ENCODE data around the gene ATP6V1D. TPM values are rescaled to one million over a fixed set of nuclear protein-coding genes. Genes with fewer than 3 reads are reported as not detected.

The ATP6V1D gene
- polyA plus RNA-seq (2012; ENCODE audit: insufficient read length, low read depth), result 27.7 TPM

DNA sequence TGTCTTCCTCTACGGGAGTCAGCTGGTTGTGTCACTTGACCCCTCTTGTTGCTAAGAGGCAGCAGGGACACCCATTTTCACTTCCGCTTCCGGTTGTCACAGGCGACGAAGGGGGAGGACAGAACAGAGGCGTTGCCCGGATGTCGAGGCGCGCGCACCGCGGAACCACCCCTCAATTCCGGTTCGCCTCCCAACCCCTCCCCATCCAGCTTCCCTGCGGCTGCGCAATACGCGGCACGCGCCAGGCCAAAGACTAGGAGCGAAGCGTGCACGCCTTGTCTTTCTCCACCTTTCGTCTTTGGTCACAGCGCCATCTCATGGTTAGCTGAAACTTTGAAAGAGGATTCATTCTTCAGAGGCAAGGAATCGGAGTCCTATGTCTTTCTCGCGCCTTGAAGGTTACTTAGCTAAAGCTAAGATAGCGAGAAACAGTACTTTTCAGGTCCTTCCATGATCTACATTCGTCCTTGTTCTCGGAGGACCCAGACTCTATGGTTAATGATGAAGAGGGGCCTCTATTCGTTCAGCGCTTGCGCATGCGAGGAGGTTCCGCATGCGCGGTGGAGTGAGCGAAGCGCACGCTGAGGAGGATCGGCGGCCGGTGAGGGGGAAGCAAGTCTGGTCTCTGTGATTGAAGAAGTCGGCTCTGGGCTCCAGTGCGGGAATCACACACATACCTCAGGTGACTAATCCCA lies at the start of gene ATP6V1D, which contains the start of gene EIF2S1:
ATP6V1D (minus strand) TSS at position 30 of the 695 bp plus-strand sequence. CDS start 106 bp downstream, outside the sequence.
EIF2S1 (plus strand) TSS at position 554 of the 695 bp plus-strand sequence. CDS start 4,440 bp downstream, outside the sequence.
- TF ChIP-seq POLR2AphosphoS5 (IDR thresholded peaks at IDR 0.05; ENCODE audit: low read depth, low read length) (peak; percentile 71; the same call in 1 of the 2 replicates), REST (IDR thresholded peaks at IDR 0.05; ENCODE audit: insufficient read depth in 1 of 2, low read depth in 2 of 2, low read length in 2 of 2) (no peak), SIN3A (IDR thresholded peaks at IDR 0.05; ENCODE audit: borderline replicate concordance, insufficient read depth, low read length) (peak; percentile 97; the same call in 1 of the 2 replicates), FOXP2 (optimal IDR thresholded peaks at IDR 0.05; ENCODE audit: borderline replicate concordance, extremely low read depth, extremely low read length, insufficient read depth) (peak; percentile 97), TAF1 (IDR thresholded peaks at IDR 0.05; ENCODE audit: borderline replicate concordance, insufficient read depth, low read length) (peak; percentile 93; the same call in 1 of the 2 replicates)

DNA sequence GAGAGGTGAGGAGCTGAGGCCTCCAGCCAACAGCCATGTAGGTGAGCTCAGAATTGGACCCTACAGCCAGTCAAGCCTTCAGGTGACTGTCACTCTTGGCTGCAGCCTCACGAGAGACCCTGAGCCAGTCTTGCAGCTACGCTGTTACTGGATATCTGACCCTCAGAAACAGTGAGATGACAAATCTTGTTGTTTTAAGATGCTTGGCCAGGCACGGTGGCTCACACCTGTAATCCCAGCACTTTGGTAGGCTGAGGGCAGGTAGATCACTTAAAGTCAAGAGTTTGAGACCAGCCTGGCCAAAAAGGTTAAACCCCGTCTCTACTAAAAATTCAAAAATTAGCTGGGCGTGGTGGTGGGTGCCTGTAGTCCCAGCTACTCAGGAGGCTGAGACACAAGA lies 46.2 kb upstream of the ATP6V1D start:
- TF ChIP-seq FOXP2 (optimal IDR thresholded peaks at IDR 0.05; ENCODE audit: borderline replicate concordance, extremely low read depth, extremely low read length, insufficient read depth) (no peak), TAF1 (IDR thresholded peaks at IDR 0.05; ENCODE audit: borderline replicate concordance, insufficient read depth, low read length) (no peak), SIN3A (IDR thresholded peaks at IDR 0.05; ENCODE audit: borderline replicate concordance, insufficient read depth, low read length) (no peak), POLR2AphosphoS5 (IDR thresholded peaks at IDR 0.05; ENCODE audit: low read depth, low read length) (no peak), REST (IDR thresholded peaks at IDR 0.05; ENCODE audit: insufficient read depth in 1 of 2, low read depth in 2 of 2, low read length in 2 of 2) (no peak)

DNA sequence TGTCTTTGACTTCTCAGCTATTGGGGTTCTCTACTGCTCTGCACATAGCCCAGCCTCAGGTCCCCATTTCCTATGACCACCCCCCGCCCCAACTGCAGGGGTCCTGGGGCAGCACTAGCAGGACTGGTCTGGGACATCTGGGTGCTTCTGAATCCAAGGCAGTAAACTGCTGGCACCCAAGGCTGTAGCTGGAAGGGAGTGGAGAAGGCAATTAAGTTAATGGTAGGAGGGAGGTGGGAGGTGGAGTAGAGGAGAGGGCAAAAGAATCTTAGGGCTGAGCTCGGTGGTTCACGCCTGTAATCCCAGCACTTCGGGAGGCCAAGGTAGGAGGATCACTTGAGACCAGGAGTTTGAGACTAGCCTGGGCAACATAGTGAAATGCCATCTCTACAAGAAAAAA lies 40.8 kb upstream of the ATP6V1D start:
- TF ChIP-seq FOXP2 (optimal IDR thresholded peaks at IDR 0.05; ENCODE audit: borderline replicate concordance, extremely low read depth, extremely low read length, insufficient read depth) (no peak), POLR2AphosphoS5 (IDR thresholded peaks at IDR 0.05; ENCODE audit: low read depth, low read length) (no peak), TAF1 (IDR thresholded peaks at IDR 0.05; ENCODE audit: borderline replicate concordance, insufficient read depth, low read length) (no peak), REST (IDR thresholded peaks at IDR 0.05; ENCODE audit: insufficient read depth in 1 of 2, low read depth in 2 of 2, low read length in 2 of 2) (no peak)

DNA sequence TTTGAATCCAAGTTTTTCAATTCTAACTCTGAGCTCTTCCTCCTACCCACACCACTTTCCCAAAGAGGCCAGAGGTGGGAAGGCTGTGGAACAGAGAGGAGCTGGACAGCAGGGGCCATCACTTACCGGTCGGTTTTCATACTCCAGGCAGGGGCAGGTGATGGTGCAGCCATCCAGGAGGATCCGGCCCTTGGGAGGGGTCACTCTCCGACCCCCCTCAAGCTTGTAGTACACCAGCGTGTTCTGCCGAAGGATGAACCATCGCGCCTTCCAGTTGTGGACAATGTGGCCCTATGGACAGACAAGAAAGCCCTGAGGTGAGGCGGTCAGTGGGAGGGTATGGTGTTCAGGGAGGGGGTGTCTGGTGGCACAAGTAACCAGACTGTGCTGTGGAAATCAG lies 37.9 kb upstream of the ATP6V1D start:
- TF ChIP-seq TAF1 (IDR thresholded peaks at IDR 0.05; ENCODE audit: borderline replicate concordance, insufficient read depth, low read length) (no peak), SIN3A (IDR thresholded peaks at IDR 0.05; ENCODE audit: borderline replicate concordance, insufficient read depth, low read length) (no peak), FOXP2 (optimal IDR thresholded peaks at IDR 0.05; ENCODE audit: borderline replicate concordance, extremely low read depth, extremely low read length, insufficient read depth) (no peak), POLR2AphosphoS5 (IDR thresholded peaks at IDR 0.05; ENCODE audit: low read depth, low read length) (no peak), REST (IDR thresholded peaks at IDR 0.05; ENCODE audit: insufficient read depth in 1 of 2, low read depth in 2 of 2, low read length in 2 of 2) (no peak)

Measured in PFSK-1 (cell line).